Fibroblast of the aortic adventitia (primary cell): ENCODE data around the gene QKI. TPM values are rescaled to one million over a fixed set of nuclear protein-coding genes. Genes with fewer than 3 reads are reported as not detected.

ENCODE experiments used
- DNase-seq: peaks from one replicate; pipeline ENCODE4 v3.0.0-alpha.2; 2010; ENCODE audit warnings: low read depth
- H3K4me3 ChIP-seq: 2 replicates; pipeline ENCODE4 v1.5.1; 2011; ENCODE audit warnings: low read depth, mild to moderate bottlenecking, control low read depth, low read length, moderate library complexity
- CTCF ChIP-seq: IDR thresholded peaks from 2 replicates; pipeline ENCODE4 v1.5.1; 2011; ENCODE audit warnings: mild to moderate bottlenecking, low read length, control low read depth, inconsistent platforms; ENCODE audit not compliant: insufficient read depth
- total RNA-seq: library from RNA; depleted of rRNA; stranded (reverse); fragments of >200 nt; gene quantifications from 2 replicates; pipeline ENCODE4 v1.2.3, GENCODE V29; 2012; ENCODE audit warnings: low replicate concordance

QKI gene
- total RNA-seq, 1 donor = 125 TPM

DNA sequence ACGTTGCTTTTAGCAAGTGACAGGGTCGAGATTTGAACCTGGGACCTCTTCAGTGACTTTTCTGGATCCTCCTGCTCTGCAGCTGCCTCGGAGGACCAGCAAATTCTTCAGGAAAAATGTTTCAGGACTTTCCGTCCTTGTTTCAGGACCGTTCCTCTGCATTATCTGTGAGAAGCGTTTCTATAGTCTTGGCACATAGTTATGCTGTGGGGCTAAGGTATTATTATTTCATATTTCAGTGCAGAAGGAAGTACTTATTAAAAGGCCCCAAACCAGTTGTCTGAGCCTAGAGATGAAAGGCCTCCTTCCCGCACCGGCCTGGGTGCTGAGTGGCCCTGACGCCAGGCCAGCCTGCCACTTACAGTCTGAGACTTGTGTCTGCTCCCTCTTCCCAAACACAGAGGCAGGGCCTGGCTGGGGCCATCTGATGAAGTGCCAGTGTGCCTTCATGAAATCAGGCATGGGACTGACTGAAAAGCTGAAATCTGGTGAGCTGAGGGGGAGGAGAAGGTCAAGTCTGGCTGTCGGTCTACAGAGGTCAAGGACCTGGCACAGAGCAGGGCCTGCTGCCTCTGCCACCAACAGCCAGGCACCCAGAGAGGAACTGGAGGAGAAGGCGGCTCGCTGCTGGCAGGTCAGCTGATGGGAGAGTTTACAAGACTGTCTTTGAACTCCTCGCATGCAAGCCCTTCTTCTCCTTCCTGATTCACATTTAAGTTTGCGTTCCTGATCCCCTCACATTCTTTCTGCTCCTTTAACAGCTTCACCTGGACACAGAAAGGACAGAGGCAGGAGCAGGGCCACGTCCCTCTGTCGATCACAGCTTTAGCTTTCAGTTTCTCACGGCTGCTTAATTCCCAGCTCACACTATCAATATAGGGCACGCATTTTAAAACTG is 8.9 kb upstream of the QKI start:
- DNase-seq = peak; percentile 33
- peak overlapping the region; percentile 55 for H3K4me3 ChIP-seq
- TF ChIP-seq CTCF = no peak

DNA sequence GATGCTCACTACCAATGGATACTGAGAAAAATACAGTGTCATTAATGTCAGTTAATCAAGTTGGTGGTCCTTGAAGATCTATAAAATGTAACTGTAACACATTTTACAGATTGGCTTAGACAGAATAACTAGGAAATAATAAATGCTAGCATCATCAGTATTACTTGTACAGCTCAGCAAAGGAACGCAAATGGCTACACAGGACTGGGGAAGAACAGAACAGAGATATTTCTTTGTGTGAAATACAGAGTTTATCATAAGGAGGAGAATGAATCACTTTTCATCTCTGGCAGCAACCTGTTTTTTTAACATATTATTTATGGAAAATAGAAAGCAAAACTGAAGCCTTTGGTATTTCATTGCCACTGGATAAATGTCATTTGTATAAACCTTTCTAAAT is 8.2 kb upstream of the QKI start:
- no peak for TF ChIP-seq CTCF
- DNase-seq = no peak
- H3K4me3 ChIP-seq = peak overlapping the region; percentile 55

DNA sequence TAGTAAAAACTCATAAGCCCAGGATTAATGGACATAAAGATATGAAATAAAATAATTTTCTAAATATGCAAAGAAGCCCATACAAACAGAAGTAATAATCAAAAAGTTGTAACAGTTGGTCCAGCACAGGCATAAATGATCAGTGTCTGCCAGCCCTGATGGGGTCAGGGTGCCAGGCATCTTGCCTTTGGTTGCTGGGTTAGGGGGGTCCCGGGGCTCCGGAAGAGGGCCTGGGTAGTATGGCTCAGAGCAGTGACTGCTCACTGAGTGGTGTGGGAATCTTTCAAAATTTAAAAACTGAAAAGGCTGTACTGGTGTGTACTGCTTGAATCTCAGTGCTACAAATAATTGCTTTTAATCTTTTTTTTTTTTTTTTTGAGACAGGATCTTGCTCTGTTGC is 7.7 kb upstream of the QKI start:
- DNase-seq = no peak
- no peak overlapping the region for H3K4me3 ChIP-seq
- TF ChIP-seq CTCF = no peak

DNA sequence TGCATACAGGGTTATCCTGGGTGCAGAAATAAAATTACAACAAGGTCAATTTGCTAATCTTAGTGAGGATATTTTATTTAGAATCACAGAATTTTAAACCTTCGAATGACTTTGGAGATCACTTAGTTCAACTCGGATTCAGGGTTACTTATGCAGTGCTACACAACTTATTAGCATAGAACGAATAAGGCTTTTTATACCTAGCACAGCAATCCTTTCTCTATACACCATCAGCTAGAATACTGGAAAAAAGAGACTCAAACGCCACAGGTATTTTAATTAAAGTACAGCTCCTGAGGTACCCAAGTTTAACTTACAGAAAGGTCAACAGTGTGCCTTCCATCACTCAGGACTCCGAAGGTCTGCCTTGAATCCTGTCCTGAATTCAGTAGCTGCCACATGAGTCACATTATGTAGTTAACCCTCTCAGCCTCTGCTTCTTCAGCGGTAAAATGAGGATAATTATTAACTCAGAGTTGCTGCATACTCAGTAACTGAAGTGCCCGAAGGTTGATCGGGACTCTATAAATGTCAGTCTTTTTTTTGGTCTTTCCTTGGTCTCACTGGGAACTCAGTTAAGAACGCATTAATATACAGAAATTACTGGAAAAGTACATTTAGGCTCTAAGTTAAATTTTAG is 6.0 kb upstream of the QKI start:
- no peak overlapping the region for H3K4me3 ChIP-seq
- no peak for DNase-seq
- no peak for TF ChIP-seq CTCF

- H3K4me3 ChIP-seq = no peak overlapping the region
- TF ChIP-seq CTCF = no peak
- no peak for DNase-seq
Observed at GRCh38 chr6:163409712-163410111, 4.8 kb upstream of the QKI start.

DNA sequence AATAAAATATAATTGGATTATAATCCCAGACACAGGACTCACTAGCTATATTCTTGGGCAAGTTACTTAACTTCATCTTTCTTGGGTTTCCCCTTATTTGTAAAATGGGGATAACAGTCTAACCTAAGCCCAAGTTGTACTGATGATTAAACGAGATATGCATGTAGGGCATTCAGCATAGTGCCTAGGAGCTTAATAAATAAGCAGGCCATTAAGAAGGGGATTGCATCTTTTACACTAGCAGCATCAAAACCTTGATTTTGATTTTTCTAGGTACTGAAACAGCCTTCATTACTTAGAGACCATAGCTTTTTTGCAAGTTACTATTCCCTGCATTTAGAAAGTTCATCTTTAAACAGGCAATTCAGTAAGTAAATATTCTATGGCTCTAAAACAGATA is 2.2 kb upstream of the QKI start:
- no peak for DNase-seq
- peak overlapping the region; percentile 79 for H3K4me3 ChIP-seq
- no peak for TF ChIP-seq CTCF
